GM19452 (cell line): ENCODE measurements around the gene CNTN5.
"Not testable (repeated sequence)": the region's sequence is repeated elsewhere in the genome, so short reads cannot be mapped to it uniquely, and the experiment has no call there.

Experiments used
- ATAC-seq: cut with Tn5 transposase; IDR thresholded peaks from one replicate; pipeline ENCODE4 v1.9.1; 2021; ENCODE audit not compliant: unreplicated experiment

Gene CNTN5

GRCh38 chr11:100177651-100178050 is 1156.9 kb downstream of the CNTN5 start:
- no peak for ATAC-seq

DNA sequence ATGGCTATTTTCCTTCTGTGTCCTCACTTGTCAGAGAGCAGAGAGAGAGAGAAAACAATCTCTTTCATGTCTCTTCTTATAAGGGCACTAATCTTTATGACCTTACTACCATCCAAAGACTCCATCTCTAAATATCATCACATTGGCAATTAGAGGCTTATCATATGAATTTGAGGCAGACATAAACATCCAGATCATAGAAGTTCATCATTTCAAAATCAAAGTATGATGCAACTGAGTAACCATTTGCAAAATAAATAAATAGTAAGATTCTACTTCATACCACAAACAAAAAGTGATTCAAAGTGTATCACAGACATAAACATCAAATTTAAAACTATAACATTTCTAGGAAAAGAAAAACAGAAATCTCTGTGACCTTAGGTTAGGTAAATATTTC is 1161.6 kb downstream of the CNTN5 start:
- no peak for ATAC-seq

DNA sequence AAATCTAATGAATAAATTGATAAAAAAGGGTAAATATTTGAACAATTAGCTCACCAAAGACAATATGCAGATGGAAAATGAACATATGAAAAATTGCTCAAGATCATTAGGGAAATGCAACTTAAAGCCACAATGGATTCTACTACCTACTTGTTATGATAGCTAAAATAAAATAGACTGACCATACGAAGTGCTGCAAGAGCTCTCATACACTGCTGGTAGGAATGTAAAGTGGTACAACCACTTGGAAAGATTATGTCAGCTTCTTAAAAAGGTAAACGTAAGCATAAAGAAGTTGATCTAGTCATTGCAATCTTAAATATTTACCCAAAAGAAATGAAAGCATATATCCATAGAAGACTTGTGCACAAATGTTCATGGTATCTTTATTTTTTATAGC is 1162.2 kb downstream of the CNTN5 start:
- no peak for ATAC-seq

- ATAC-seq, result no peak
Measured at GRCh38 chr11:100185588-100185987, 1164.8 kb downstream of the CNTN5 start.

DNA sequence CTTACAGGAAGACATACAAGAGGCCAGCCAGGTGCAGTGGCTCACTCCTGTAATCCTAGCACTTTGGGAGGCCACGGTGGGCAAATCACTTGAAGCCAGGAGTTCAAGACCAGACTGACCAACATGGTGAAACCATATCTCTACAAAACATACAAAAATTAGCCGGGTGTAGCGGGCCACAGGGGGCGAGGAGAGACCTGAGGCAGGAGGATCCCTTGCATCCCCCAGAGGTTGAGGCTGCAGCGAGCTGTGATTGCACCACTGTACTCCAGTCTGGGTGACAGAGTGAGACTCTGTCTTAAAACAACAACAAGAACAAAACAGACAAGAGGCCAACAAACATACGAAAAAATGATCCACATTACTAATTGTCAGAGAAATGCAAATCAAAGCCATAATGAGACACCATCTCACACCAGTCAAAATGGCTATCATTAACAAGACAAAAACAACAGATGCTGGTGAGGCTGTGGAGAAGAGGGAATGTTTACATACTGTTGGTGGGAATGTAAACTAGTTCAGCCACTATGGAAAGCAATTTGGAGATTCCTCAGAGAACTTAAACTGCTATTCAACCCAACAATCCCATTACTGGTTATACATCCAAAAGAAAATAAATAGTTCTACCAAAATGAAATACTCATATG is 1167.5 kb downstream of the CNTN5 start:
- ATAC-seq, result no peak

DNA sequence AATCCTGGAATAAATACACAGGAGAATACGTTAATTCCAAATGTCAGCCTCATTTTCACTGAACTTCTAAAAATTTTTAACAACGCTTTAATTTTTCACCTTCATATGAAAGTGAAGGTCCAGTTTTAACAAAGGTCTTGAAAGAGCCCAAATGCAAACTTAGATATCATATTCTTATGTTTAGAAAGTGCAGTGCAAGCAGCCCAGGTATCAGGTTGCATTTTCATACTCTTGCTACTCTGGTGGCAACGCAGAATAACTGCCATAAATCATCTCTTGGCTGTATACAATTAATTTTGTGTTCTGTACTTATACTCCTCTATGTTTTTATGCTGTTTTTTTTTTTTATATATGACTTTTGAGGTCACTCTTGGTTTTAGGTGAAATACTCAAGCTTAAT is 1169.6 kb downstream of the CNTN5 start:
- ATAC-seq, result no peak

DNA sequence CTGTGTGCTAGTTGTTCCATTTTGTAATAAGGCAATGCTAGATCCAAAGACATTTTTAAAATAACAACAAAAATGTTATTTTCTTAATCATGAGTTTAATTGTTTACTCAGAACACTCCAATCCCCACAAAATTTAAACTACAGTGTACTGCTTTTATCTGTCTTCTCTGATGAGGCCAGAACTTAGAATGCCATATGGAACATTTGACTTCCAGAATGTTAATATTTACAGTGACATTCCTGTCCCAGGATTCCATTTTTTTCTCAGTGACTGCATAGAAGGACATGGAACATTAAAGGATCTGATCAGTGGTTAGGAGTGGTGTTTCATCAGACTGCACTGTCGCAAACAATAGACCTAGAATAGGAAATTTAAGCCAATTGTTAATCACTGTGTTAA is 1171.4 kb downstream of the CNTN5 start:
- ATAC-seq, result no peak

- ATAC-seq, result no peak
Measured at GRCh38 chr11:100203789-100204188, 1183.0 kb downstream of the CNTN5 start.

- no peak for ATAC-seq
Measured at GRCh38 chr11:100205926-100206325, 1185.2 kb downstream of the CNTN5 start.

DNA sequence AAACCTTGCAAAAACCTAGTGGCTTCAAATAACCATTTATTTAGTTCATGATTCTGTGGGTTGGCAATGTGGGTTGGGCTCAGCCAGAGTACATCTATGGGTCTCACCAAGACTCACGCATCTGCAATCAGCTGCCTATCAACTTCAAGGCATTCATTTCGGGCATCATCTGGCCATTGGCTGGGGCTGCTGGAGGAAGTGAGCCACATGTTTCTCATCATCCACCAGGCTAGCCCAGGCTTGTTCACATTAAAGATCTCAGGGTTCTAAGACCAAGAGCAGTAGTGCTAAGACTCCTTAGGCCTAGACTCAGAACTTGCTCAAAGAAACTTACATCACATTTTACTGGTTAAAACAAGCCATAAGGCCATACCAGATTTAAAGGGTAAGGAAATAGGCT is 1187.5 kb downstream of the CNTN5 start:
- ATAC-seq, result no peak

GRCh38 chr11:100214791-100215190 is 1194.0 kb downstream of the CNTN5 start:
- no peak for ATAC-seq

DNA sequence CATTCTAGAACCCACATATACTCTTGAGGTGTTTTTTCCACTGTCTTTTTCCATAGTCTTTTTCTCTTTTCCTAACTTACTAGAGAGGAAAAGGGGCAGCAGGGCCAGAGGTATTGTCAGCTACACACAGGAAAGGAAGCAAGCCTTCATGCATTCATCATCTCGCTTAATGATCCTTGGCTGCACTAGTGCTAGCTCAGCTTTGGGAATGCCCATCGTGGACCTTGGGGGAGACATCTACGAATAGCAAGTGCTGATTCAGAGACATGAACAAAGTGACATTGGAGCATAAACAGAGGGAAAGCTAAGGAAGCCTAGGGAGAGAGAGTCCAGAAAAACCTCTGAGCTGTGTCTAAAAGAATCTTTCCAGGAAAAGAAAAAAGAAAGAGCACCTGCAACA is 1200.1 kb downstream of the CNTN5 start:
- no peak for ATAC-seq

DNA sequence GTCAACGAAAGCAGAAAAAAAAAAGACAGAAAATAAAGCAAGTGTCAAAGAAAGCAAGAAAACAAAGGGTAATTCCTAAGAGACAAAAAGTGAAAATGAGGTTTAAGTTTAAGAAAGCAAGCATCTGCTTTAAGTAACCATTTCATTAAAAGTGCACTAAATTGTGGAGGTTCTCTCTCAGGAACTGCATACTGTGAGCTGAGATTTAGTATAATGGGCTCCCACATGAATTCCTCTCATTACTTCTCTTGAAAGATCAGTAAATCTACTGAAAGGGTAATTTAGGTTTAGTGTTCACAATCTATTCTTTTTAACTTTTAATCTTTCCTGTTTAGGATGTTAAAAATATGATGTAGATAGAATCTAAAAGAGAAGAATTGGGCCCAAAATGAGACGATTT is 1201.0 kb downstream of the CNTN5 start:
- ATAC-seq, result no peak

DNA sequence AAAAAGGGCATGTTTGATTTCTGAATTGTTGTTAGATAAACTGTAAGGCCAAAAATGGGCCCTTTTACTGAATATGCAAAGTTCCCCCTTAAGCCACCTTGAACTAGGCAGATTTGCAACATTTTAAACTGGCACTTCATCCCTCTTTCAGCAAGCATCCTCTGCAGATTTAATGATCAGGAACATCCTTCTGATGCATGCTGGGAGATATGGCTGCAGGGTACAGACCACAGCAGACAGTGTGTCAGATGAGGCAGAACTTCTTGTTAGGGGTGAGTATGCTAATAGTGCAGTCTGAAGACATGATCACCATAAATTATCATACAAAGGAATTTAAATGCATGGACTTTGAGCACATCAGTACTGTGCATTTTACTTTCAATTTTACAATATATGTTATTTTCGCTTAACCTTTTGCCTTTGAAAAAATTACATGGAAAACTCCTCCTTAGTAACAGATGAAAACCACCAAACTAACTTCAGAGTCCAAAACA is 1203.8 kb downstream of the CNTN5 start:
- ATAC-seq, result no peak

GRCh38 chr11:100229086-100229485 is 1208.3 kb downstream of the CNTN5 start:
- no peak for ATAC-seq

- ATAC-seq, result no peak
Measured at GRCh38 chr11:100232006-100232405, 1211.3 kb downstream of the CNTN5 start.

- no peak for ATAC-seq
Measured at GRCh38 chr11:100235085-100235484, 1214.3 kb downstream of the CNTN5 start.

DNA sequence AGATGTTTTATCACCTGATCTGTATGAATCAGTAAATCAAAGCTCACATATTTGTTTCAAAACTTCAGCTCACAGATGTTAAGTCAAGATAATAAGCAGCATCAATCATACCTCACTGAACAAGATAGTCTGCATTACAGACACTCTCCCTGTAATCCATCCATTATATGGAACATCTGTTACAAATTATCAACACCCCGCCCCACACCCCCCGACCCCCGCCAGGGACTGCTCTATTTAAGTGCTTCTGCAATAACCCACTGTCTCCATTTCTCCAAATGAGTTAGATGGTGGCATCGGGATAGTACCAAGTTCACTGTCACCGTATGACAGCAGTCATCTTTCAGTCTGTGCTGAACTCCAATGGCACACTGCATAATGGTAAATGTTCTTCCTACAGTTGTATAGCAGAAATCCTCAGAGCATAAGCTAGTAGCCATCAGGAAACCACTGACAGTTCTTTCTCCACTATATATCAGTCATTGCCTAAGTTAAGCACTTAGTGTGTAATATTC is 1219.3 kb downstream of the CNTN5 start:
- no peak for ATAC-seq

- no peak for ATAC-seq
Measured at GRCh38 chr11:100247704-100248103, 1227.0 kb downstream of the CNTN5 start.

DNA sequence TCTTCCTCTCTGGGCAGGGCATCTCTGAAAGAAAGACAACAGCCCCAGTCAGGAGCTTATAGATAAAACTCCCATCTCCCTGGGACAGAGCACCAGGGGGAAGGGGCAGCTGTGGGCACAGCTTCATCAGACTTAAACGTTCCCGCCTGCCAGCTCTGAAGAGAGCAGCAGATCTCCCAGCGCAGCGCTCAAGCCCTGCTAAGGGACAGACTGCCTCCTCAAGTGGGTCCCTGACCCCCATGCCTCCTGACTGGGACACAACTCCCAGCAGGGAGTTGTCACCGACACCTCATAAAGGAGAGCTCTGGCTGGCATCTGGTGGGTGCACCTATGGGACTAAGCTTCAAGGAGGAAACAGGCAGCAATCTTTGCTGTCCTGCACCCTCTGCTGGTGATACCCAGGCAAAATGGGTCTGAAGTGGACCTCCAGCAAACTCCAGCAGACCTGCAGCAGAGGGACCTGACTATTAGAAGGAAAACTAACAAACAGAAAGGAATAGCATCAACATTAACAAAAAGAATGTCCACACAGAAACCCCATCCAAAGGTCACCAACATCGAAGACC is 1236.6 kb downstream of the CNTN5 start:
- ATAC-seq, result not testable (repeated sequence)

DNA sequence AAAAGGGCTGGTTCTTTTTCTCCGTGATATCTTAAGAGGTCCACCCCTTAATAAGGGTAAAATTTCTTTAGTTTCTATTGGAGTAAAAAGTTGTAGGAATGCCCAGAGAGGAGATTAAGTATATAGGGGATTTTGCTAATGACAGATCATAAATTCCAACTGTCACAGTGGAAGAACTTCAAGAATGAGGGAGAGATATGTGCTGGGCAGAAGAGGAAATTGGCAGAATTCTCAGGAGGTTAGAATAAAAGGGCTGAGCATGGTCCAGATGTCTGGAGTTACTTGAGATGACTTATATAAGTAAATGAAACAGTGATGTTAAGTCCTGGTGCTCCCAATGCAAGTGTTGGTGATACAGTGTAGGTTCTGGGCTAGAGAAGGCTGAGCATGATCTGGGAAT is 1248.8 kb downstream of the CNTN5 start:
- no peak for ATAC-seq

GRCh38 chr11:100273066-100273815 is 1252.5 kb downstream of the CNTN5 start:
- no peak for ATAC-seq
